HG02642 (cell line): ENCODE data around the gene MFRP.

ENCODE experiments used
- ATAC-seq: cut with Tn5 transposase; IDR thresholded peaks from one replicate; pipeline ENCODE4 v1.9.1; 2021; ENCODE audit warnings: mild to moderate bottlenecking; ENCODE audit not compliant: unreplicated experiment, poor library complexity

The MFRP gene

GRCh38 chr11:119359365-119360214 is 13.1 kb upstream of the MFRP start:
- ATAC-seq: no peak

- ATAC-seq: no peak
These were observed 10.6 kb upstream of the MFRP start for GRCh38 chr11:119357074-119357473.

GRCh38 chr11:119356349-119357031 is 10.0 kb upstream of the MFRP start:
- ATAC-seq: peak; percentile 73

GRCh38 chr11:119355091-119355843 is 8.8 kb upstream of the MFRP start:
- ATAC-seq: no peak

- ATAC-seq: no peak
These were observed 6.4 kb upstream of the MFRP start for GRCh38 chr11:119352857-119353260.

- ATAC-seq: no peak
These were observed 4.7 kb upstream of the MFRP start for GRCh38 chr11:119351232-119351631.

GRCh38 chr11:119350302-119350701 is 3.8 kb upstream of the MFRP start:
- ATAC-seq: no peak

GRCh38 chr11:119347940-119348605 is 1.6 kb upstream of the MFRP start:
- ATAC-seq: no peak

- no peak for ATAC-seq
These were observed 737 bp upstream of the MFRP start for GRCh38 chr11:119347242-119347641.

- ATAC-seq: no peak
These were observed 820 bp downstream of the MFRP start for GRCh38 chr11:119345685-119346084.

- ATAC-seq: no peak
These were observed 2.1 kb downstream of the MFRP start for GRCh38 chr11:119344291-119345010.

GRCh38 chr11:119343726-119344125 is 2.8 kb downstream of the MFRP start:
- ATAC-seq: no peak

GRCh38 chr11:119342362-119343130 is 4.0 kb downstream of the MFRP start:
- no peak for ATAC-seq

GRCh38 chr11:119342023-119342300 is 4.5 kb downstream of the MFRP start:
- ATAC-seq: no peak

GRCh38 chr11:119341222-119342022 is 5.1 kb downstream of the MFRP start:
- ATAC-seq: no peak

GRCh38 chr11:119340335-119341221 is 5.9 kb downstream of the MFRP start, which contains the start of gene C1QTNF5:
TSS of gene C1QTNF5 (minus strand) at chr11:119340883. CDS start at chr11:119340397, 486 bp downstream.
- ATAC-seq: no peak

GRCh38 chr11:119339589-119340334 is 6.7 kb downstream of the MFRP start:
- no peak for ATAC-seq
